Measurements from ENCODE around the gene LRCOL1. TPM values are rescaled to one million over a fixed set of nuclear protein-coding genes. Genes with fewer than 3 reads are reported as not detected.

The LRCOL1 gene
- total and polyA plus RNA-seq, 10 of the 15 experiments (the other 5 are each of a cell fraction or from before 2014, with no cell fraction given) = not detected

DNA sequence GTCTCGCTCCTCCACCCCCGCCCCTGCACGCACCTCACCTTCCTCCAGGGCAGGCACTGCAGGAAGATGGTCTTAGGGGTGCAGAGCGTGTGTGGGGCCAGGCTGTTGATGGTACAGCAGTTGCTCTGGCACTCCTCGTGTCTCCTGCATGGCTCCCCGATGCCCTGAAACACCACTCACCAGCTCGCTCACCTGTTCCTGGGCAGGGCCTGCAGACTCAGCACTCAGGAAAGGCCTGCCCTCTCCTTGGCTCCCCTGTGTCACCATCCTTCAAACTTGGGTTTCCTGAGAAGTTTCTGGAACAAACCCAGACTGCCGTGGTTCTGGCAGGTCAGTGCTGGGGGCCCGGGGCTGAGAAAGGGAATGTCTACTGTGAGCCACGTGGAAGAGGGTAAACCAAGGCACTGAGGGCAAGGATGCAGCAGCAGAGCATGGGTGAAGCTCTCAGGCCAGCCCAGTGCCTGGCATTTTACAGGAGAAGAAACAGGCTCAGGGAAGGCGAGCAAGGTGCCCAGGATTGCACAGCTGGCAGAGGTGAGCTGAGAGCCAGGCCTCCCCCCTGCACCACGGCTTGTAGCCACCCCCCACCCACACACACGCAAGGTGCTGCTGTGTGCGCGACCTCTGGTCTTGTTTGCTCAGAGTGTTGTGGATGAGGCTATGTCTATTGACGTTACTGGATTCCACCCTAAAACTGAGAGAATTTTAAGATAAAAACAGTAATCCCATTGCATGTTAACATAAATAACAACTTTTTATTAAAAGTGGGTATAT, 5.5 kb downstream of the LRCOL1 start:
- ATAC-seq (no peak), DNase-seq (ENCODE audit: low read depth, low spot score) (no peak), FAIRE-seq (no peak)
- no peak overlapping the region for H3K9ac ChIP-seq (ENCODE audit: control insufficient read depth, insufficient read depth, low read length)
- no peaks in the 10 kb centered on the region for H4K20me1 ChIP-seq (ENCODE audit: control insufficient read depth, insufficient read depth)
- TF ChIP-seq MYB (IDR thresholded peaks at IDR 0.05; ENCODE audit: borderline replicate concordance, low read depth, low read length) (no peak), SREBF2 (IDR thresholded peaks at IDR 0.05; ENCODE audit: low read length) (no peak), KAT2A (conservative IDR thresholded peaks at IDR 0.05; ENCODE audit: control insufficient read depth, low read depth, low read length) (no peak), ZNF207 (IDR thresholded peaks at IDR 0.05; ENCODE audit: borderline replicate concordance) (no peak), IKZF2 (IDR thresholded peaks at IDR 0.05) (no peak), PAX5 (IDR thresholded peaks at IDR 0.05; ENCODE audit: borderline replicate concordance, low read depth, low read length) (no peak), NFIC (IDR thresholded peaks at IDR 0.05; ENCODE audit: low read depth, low read length) (no peak), EED (IDR thresholded peaks at IDR 0.05; ENCODE audit: low read depth) (no peak), HCFC1 (IDR thresholded peaks at IDR 0.05; ENCODE audit: low read length) (no peak)
- TF ChIP-seq, protein P1, sequence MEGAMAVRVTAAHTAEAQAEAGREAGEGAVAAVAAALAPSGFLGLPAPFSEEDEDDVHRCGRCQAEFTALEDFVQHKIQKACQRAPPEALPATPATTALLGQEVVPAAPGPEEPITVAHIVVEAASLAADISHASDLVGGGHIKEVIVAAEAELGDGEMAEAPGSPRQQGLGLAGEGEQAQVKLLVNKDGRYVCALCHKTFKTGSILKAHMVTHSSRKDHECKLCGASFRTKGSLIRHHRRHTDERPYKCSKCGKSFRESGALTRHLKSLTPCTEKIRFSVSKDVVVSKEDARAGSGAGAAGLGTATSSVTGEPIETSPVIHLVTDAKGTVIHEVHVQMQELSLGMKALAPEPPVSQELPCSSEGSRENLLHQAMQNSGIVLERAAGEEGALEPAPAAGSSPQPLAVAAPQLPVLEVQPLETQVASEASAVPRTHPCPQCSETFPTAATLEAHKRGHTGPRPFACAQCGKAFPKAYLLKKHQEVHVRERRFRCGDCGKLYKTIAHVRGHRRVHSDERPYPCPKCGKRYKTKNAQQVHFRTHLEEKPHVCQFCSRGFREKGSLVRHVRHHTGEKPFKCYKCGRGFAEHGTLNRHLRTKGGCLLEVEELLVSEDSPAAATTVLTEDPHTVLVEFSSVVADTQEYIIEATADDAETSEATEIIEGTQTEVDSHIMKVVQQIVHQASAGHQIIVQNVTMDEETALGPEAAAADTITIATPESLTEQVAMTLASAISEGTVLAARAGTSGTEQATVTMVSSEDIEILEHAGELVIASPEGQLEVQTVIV (IDR thresholded peaks at IDR 0.05; ENCODE audit: borderline replicate concordance, partially characterized antibody) = no peak
- TF ChIP-seq, protein P2, sequence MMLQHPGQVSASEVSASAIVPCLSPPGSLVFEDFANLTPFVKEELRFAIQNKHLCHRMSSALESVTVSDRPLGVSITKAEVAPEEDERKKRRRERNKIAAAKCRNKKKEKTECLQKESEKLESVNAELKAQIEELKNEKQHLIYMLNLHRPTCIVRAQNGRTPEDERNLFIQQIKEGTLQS (IDR thresholded peaks at IDR 0.05; ENCODE audit: borderline replicate concordance, extremely low read depth, low read depth, low read length) = no peak
- TF ChIP-seq, protein P3, sequence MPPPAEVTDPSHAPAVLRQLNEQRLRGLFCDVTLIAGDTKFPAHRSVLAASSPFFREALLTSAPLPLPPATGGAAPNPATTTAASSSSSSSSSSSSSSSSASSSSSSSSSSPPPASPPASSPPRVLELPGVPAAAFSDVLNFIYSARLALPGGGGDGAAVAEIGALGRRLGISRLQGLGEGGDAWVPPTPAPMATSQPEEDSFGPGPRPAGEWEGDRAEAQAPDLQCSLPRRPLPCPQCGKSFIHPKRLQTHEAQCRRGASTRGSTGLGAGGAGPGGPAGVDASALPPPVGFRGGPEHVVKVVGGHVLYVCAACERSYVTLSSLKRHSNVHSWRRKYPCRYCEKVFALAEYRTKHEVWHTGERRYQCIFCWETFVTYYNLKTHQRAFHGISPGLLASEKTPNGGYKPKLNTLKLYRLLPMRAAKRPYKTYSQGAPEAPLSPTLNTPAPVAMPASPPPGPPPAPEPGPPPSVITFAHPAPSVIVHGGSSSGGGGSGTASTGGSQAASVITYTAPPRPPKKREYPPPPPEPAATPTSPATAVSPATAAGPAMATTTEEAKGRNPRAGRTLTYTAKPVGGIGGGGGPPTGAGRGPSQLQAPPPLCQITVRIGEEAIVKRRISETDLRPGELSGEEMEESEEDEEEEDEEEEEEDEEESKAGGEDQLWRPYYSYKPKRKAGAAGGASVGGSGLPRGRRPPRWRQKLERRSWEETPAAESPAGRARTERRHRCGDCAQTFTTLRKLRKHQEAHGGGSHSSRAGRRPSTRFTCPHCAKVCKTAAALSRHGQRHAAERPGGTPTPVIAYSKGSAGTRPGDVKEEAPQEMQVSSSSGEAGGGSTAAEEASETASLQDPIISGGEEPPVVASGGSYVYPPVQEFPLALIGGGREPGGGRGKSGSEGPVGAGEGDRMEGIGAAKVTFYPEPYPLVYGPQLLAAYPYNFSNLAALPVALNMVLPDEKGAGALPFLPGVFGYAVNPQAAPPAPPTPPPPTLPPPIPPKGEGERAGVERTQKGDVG (CRISPR knock-in tag; IDR thresholded peaks at IDR 0.05) = no peak
- H3K4me3 ChIP-seq = no peak overlapping the region
- intact Hi-C loops (cut with micrococcal nuclease; ENCODE audit: unreplicated experiment) (no loop called here), in situ Hi-C loops (cut with MboI) (no loop called here)
- no peak overlapping the region for H2AFZ ChIP-seq (ENCODE audit: control insufficient read depth, low read depth, low read length)
- WGBS (ENCODE audit: insufficient coverage, insufficient replicate concordance, low lambda C conversion rate, missing lambda C conversion rate) = 36% methylated on average over 16 of the region's 16 CpGs
- no peaks in the 10 kb centered on the region for H3K9me3 ChIP-seq (replicated peaks; ENCODE audit: control insufficient read depth, insufficient read depth, low read length)
- H3K4me2 ChIP-seq (ENCODE audit: control insufficient read depth, insufficient read depth) = no peak overlapping the region
- H3K4me1 ChIP-seq (ENCODE audit: control insufficient read depth, insufficient read depth, low read length) = no peaks in the 10 kb centered on the region
- ChIA-PET CTCF (no interaction called here), RAD21 (ENCODE audit: unreplicated experiment) (no interaction called here), POLR2A (no interaction called here), SMC1A (ENCODE audit: uncharacterized antibody, unreplicated experiment) (no interaction called here)
- H3K79me2 ChIP-seq (ENCODE audit: control insufficient read depth, insufficient read depth, low read length) = no peaks in the 10 kb centered on the region
- no TSS peak for BruUV-seq (replicated peaks)
- H3K36me3 ChIP-seq (ENCODE audit: control insufficient read depth in 2 of 2, insufficient read depth in 2 of 2, low read length in 1 of 2) = no peaks in the 10 kb centered on the region
- H3K27me3 ChIP-seq (replicated peaks in 1 of 2; ENCODE audit: control insufficient read depth in 2 of 2, insufficient read depth in 2 of 2, low read length in 1 of 2) = peaks cover 0 to 2% of the 10 kb centered on the region in 2 experiments; a peak in 2 of 4 replicates
- H3K27ac ChIP-seq (ENCODE audit: control insufficient read depth, insufficient read depth) = no peak overlapping the region
